Common myeloid progenitor, CD34-positive (primary cell): ENCODE measurements around the gene CTBP2.

Experiments used
- CTCF ChIA-PET: fragments of 350-600 bp; sonication (Branson Sonifier 250); formaldehyde crosslinking; loops from one replicate; lab custom pipeline; 2021; ENCODE audit warnings: antibody characterized with exemption; lab: Charles Lee
- POLR2A ChIA-PET: fragments of 350-600 bp; sonication (Branson Sonifier 250); formaldehyde crosslinking; loops from one replicate; lab custom pipeline; 2021; ENCODE audit warnings: antibody characterized with exemption; lab: Charles Lee
- DNase-seq, 3 donors: peaks; one replicate each; pipeline versions ENCODE4 v3.0.0 to v3.0.0-alpha.2; 2013
- H3K27ac ChIP-seq, 2 experiments: 1 replicate in 1 of 2; 2 replicates in 1 of 2; pipeline ENCODE4 v1.7.0; 2013; ENCODE audit warnings: inconsistent platforms in 2 of 2, low read length in 2 of 2, mild to moderate bottlenecking in 2 of 2, low read depth in 1 of 2, moderate library complexity in 1 of 2; ENCODE audit not compliant: severe bottlenecking in 2 of 2, insufficient read depth in 1 of 2, poor library complexity in 1 of 2
- H3K27me3 ChIP-seq, 5 experiments: replicated peaks in 2 of 5; 1 replicate in 3 of 5; 2 replicates in 2 of 5; pipeline versions ENCODE4 v1.6.1 to v1.7.0; 2013; ENCODE audit warnings: low read length in 4 of 5, mild to moderate bottlenecking in 2 of 5, moderate library complexity in 2 of 5, inconsistent platforms in 1 of 5; ENCODE audit not compliant: insufficient read depth in 5 of 5, control insufficient read depth in 4 of 5
- H3K36me3 ChIP-seq, 4 experiments: 1 replicate in 2 of 4; 2 replicates in 2 of 4; pipeline versions ENCODE4 v1.6.1 to v1.7.0; 2013; ENCODE audit warnings: low read length in 3 of 4, control low read depth in 1 of 4, mild to moderate bottlenecking in 1 of 4; ENCODE audit not compliant: control insufficient read depth in 4 of 4, insufficient read depth in 4 of 4
- H3K4me1 ChIP-seq, 4 experiments: 1 replicate in 3 of 4; 2 replicates in 1 of 4; pipeline versions ENCODE4 v1.6.1 to v1.7.1; 2013; ENCODE audit warnings: low read length in 3 of 4, mild to moderate bottlenecking in 3 of 4, control low read depth in 1 of 4, inconsistent platforms in 1 of 4, moderate library complexity in 1 of 4; ENCODE audit not compliant: control insufficient read depth in 4 of 4, insufficient read depth in 4 of 4; ENCODE audit errors: control extremely low read depth in 1 of 4
- H3K4me3 ChIP-seq, 7 experiments: 1 replicate in 4 of 7; 2 replicates in 3 of 7; pipeline versions ENCODE4 v1.5.1 to v1.7.0; 2013; ENCODE audit warnings: mild to moderate bottlenecking in 7 of 7, low read length in 6 of 7, moderate library complexity in 6 of 7, inconsistent platforms in 2 of 7, low read depth in 2 of 7, control low read depth in 1 of 7; ENCODE audit not compliant: insufficient read depth in 4 of 7, control insufficient read depth in 1 of 7; ENCODE audit errors: extremely low read depth in 1 of 7
- H3K9me3 ChIP-seq, 5 experiments: 1 replicate in 4 of 5; 2 replicates in 1 of 5; pipeline versions ENCODE4 v1.6.1 to v1.7.1; 2013; ENCODE audit warnings: low read length in 4 of 5, mild to moderate bottlenecking in 2 of 5, inconsistent platforms in 1 of 5, low read depth in 1 of 5, moderate library complexity in 1 of 5; ENCODE audit not compliant: control insufficient read depth in 4 of 5, insufficient read depth in 2 of 5; ENCODE audit errors: control extremely low read depth in 1 of 5
- WGBS: methylation state at CpG from one replicate; pipeline ENCODE4 v1.1.5; 2013; ENCODE audit not compliant: insufficient coverage; 5-methylcytosine and 5-hydroxymethylcytosine counted together

Gene CTBP2

DNA sequence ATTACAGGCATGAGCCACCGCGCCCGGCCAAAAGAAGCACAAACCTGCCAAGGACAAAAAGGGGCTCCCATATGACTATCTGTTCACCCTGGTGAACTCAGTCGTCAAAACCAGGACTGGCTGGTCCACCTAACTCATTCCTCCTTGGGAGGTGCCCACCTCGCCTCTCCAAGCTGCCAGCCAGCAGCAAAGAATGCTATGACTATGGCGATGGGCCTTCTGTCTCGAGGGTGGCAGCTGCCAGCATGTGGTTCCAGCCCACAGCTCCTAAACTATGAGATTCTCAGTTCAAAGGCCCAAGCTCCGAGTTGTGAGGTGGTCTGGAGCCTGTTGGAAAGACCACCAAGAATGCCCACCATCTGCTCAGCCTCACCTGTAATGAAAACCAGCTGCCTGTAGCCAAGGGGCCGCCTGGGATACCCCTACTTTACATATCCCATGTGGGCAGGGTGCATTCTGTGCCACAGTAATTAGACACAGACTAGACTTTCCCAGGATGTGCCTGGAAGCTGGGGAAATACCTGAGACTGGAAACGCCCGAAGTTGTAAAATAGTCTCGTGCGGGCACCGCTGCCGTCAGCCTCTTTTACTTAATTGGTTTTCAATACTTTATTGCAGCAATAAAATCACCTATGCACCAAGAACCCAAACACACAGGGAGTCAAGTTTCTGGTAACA, 147.4 kb downstream of the CTBP2 start:
- DNase-seq, result no peak
- ChIA-PET CTCF (interaction anchor here (0.7 kb wide), 1 partner anchor 19 kb away, joined by 3 read pairs; no protein-coding TSS in a partner anchor), POLR2A (no interaction called here)
- Histone ChIP-seq H3K9me3 (no peaks in the 10 kb centered on the region), H3K27me3 (no peaks in the 10 kb centered on the region), H3K4me3 (no peak overlapping the region), H3K4me1 (peaks cover 3 to 21% (median 13%) of the 10 kb centered on the region in 4 experiments), H3K27ac (no peak overlapping the region), H3K36me3 (peaks cover 3 to 34% (median 16%) of the 10 kb centered on the region in 4 experiments)
- WGBS, result 87% methylated on average over 13 of the region's 15 CpGs

DNA sequence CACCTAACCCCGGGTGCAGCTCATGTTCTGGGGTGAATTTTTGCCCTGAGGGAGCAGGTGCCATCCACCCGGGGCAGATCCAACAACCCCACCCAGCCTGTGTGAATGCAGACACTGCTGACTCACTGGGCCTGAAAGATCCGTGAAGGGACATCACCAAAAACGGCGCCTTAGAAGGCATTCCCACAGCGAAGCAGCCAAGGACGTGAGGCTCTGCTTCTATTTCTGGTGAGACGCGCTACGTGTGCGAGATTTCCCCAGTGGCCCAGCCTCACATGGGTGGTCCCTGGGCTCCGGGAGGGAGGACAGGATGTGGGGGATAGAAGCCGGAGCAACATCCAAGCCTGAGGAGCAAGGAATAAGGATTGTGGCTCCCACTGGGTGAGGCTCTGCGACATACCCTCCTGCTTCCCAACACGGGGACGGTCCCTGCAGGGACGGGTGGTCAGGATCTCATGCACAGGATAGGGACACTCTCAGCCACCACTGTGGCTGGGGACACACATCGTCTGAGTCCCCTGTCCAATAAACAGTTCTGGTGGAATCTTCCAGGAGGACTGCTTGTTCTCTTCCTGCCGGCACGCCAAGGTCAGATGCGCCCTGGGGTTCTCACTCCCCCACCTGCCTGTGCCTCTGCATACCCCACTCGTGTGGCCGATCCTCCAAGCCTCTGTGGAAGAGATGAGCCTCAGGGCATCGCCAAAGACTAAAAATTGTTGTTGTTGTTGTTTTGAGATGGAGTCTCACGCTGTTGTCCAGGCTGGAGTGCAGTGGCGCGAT, 148.2 kb downstream of the CTBP2 start:
- H3K9me3 ChIP-seq, result no peaks in the 10 kb centered on the region
- DNase-seq, result no peak
- H3K27me3 ChIP-seq, result no peaks in the 10 kb centered on the region
- H3K4me1 ChIP-seq, result peaks cover 3 to 17% (median 13%) of the 10 kb centered on the region in 4 experiments
- WGBS, result 90% methylated on average over 23 of the region's 27 CpGs
- H3K36me3 ChIP-seq, result peaks cover 3 to 40% (median 18%) of the 10 kb centered on the region in 4 experiments
- H3K27ac ChIP-seq, result no peak overlapping the region
- ChIA-PET CTCF (interaction anchor here (0.7 to 1.5 kb wide), 6 partner anchors 12 to 54 kb away, joined by 3 to 5 read pairs (median 3); no protein-coding TSS in a partner anchor), POLR2A (no interaction called here)
- H3K4me3 ChIP-seq, result no peak overlapping the region

DNA sequence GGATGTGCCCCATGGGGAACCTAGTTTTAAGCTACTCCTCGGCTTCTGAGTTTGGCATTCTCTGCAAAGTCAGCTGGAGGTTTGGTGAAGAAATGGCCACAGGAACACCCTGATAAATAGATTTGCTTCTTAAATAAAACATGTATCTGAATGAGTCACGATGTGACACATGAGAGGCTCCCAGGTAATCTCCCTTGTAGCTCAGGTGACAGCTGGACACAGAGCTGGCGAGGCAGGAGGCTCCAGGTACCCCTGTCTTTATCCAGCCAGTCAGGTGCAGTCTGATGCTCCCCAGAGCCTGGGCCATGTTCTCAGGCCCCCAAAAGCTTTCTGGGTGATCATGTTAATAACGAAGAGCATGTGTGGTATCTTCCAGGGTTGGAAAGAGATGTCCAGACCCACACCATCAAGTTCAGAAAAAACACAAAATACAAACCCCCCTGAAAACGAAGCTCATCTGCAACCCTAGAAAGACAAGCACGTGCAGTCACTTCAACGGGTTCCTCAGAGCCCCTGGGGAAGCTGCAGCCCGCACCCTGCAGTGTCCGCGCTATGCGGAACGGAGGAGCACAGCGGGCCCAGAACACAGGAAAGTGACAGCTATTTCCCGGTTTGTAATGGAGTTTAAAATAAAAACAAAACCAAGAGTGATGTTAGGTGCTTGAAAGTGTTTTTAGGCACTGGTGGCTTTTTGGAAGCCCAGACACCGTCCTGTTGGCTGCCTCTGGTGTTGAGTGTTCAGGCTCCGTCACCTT, 149.0 kb downstream of the CTBP2 start:
- no peak overlapping the region for H3K4me3 ChIP-seq
- CTCF ChIA-PET, result interaction anchor here (1.1 to 1.7 kb wide), 8 partner anchors 8 to 55 kb away, joined by 3 to 6 read pairs (median 4); no protein-coding TSS in a partner anchor
- DNase-seq, result no peak
- no peak overlapping the region for H3K27ac ChIP-seq
- H3K9me3 ChIP-seq, result no peaks in the 10 kb centered on the region
- peaks cover 3 to 17% (median 13%) of the 10 kb centered on the region in 4 experiments for H3K4me1 ChIP-seq
- peaks cover 0 to 40% (median 19%) of the 10 kb centered on the region in 4 experiments for H3K36me3 ChIP-seq
- H3K27me3 ChIP-seq, result no peaks in the 10 kb centered on the region
- POLR2A ChIA-PET, result no interaction called here
- 98% methylated on average over 14 of the region's 16 CpGs for WGBS

GRCh38 chr10:125010362-125010761, 150.0 kb downstream of the CTBP2 start:
- DNase-seq, result no peak
- Histone ChIP-seq H3K36me3 (peaks cover 0 to 45% (median 24%) of the 10 kb centered on the region in 4 experiments), H3K27me3 (no peaks in the 10 kb centered on the region), H3K4me3 (no peak overlapping the region), H3K9me3 (no peaks in the 10 kb centered on the region), H3K27ac (no peak overlapping the region), H3K4me1 (peaks cover 3 to 14% (median 8%) of the 10 kb centered on the region in 4 experiments)
- ChIA-PET CTCF (interaction anchor here (0.9 to 1.7 kb wide), 8 partner anchors 9 to 53 kb away, joined by 3 to 6 read pairs (median 4); no protein-coding TSS in a partner anchor), POLR2A (no interaction called here)
- WGBS, result 100% methylated on average over 3 of the region's 5 CpGs

GRCh38 chr10:125009661-125010161, 150.7 kb downstream of the CTBP2 start:
- ChIA-PET POLR2A (no interaction called here), CTCF (interaction anchor here (0.5 to 1.7 kb wide), 5 partner anchors 10 to 267 kb away, joined by 3 to 6 read pairs (median 4); no protein-coding TSS in a partner anchor)
- Histone ChIP-seq H3K9me3 (no peaks in the 10 kb centered on the region), H3K4me3 (no peak overlapping the region), H3K36me3 (peaks cover 0 to 46% (median 27%) of the 10 kb centered on the region in 4 experiments), H3K27me3 (no peaks in the 10 kb centered on the region), H3K27ac (no peak overlapping the region), H3K4me1 (peaks cover 0 to 12% (median 4%) of the 10 kb centered on the region in 4 experiments)
- DNase-seq, result no peak
- 93% methylated on average over 15 of the region's 15 CpGs for WGBS

- Histone ChIP-seq H3K4me3 (no peak overlapping the region), H3K27ac (no peak overlapping the region), H3K9me3 (no peaks in the 10 kb centered on the region), H3K4me1 (peaks cover 0 to 7% (median 2%) of the 10 kb centered on the region in 4 experiments), H3K36me3 (peaks cover 0 to 51% (median 28%) of the 10 kb centered on the region in 4 experiments), H3K27me3 (no peaks in the 10 kb centered on the region)
- POLR2A ChIA-PET, result no interaction called here
- 96% methylated on average over 18 of the region's 22 CpGs for WGBS
- CTCF ChIA-PET, result interaction anchor here (0.8 to 2.0 kb wide), 3 partner anchors 10 to 16 kb away, joined by 3 to 8 read pairs (median 3); no protein-coding TSS in a partner anchor
- no peak for DNase-seq
These were observed 151.4 kb downstream of the CTBP2 start for GRCh38 chr10:125008689-125009638.
